Stromal cell of bone marrow (primary cell): ENCODE data around the gene TOMM5.

Source experiments
- DNase-seq: peaks from one replicate; pipeline ENCODE4 v3.0.0-alpha.2; 2012; ENCODE audit warnings: low read depth

Gene TOMM5

GRCh38 chr9:37592108-37592951 lies at the start of gene TOMM5:
TOMM5 (minus strand) TSS chr9:37592597; CDS start chr9:37592532, 65 bp downstream.
- DNase-seq: peak; percentile 88

- no peak for DNase-seq
Measured at GRCh38 chr9:37641331-37641730, 48.9 kb upstream of the TOMM5 start.

- DNase-seq: no peak
Measured at GRCh38 chr9:37640246-37640645, 47.8 kb upstream of the TOMM5 start.

DNA sequence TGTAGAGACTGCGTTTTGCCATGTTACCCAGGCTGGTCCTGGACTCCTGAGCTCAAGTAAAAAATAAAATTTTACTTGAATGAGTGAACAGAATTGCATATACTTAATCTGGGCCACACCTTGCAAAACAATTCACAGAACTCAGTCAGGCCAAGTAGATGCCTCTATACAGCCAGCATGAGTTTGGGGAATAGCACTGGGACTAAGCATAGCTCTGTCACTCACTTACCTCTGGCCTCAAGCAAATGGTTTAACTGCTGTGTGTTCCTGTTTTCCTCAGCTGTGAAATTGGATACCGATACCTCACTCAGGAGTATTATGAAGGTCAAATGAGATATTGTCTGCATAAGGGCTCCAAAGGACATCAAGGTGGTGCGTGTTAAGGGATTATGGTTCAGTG lies 47.4 kb upstream of the TOMM5 start:
- DNase-seq: no peak

- DNase-seq: no peak
Measured at GRCh38 chr9:37639109-37639762, 46.8 kb upstream of the TOMM5 start.

DNA sequence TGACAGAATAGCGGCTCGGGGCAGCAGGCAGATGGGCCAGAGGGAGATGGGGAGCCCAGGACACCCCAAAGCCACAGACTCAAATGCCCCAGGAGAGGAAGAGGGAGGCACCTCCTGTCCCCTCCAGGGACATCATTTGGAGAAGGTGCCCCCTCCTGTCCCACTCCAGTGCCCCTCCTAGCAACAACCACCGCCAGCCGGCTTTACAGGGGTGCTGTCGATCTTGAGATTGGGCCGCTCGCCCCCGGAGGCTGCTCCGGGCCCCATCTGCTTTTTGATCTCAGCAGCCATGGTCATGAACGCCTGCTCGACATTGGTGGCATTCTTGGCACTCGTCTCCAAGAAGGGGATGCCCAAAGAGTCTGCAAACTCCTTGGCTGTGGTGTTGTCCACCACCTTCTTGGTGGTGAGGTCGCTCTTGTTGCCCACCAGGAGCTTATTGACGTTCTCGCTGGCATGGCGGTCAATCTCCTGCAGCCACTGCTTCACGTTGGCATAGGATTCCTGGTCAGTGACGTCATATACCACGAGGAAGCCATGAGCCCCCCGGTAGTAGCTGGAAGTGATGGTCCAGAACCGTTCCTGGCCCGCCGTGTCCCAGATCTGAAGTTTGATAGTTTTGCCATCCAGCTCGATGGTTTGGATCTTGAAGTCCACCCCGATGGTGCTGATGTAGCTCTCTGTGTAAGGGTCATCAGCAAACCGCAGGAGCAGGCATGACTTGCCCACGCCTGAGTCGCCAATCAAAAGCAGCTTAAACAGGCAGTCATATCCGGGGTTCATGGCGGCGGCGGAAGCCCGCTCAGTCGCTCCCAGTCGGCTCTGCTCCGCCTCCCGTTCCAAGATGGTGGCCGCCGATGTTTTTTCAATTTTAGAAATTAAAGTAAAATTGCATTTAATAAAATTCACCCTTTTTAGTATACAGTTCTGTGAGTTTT lies 44.4 kb upstream of the TOMM5 start:
- no peak for DNase-seq

DNA sequence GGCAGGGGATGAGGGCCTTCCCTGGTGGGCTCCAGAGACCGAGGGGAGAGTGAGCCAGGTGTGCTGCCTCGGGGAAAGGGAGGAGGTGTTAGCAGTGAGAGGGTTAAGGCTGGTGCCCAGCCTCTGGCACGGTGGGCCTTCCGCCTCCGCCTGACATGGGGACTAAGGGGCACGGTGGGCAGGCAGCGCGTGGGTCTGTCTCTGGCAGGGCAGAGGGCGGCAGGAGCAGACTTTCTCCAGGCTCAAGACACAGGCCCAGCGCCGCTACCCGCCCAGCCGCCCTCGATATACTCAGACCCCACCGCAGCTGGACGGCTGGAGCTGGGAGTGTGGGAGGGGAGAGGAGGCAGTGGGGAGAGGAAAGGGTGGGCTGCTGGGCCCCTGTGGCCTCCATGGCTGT lies 43.4 kb upstream of the TOMM5 start:
- no peak for DNase-seq

- no peak for DNase-seq
Measured at GRCh38 chr9:37632479-37632878, 40.1 kb upstream of the TOMM5 start.

GRCh38 chr9:37626708-37627292 lies 34.4 kb upstream of the TOMM5 start:
- no peak for DNase-seq

DNA sequence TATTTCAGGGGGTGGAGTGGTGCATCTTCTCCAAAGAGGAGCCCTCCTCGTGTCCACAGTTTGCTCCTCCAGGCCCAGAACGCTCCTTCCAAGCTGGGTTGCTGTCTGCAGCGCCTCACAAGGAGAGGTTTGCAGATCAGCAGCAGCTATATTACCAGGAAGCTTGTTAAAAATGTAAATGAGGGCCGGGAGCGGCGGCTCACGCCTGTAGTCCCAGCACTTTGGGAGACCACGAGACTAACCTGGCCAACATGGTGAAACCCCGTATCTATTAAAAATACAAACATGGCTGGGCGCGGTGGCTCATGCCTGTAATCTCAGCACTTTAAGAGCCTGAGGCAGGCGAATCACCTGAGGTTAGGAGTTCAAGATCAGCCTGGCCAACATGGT lies 33.4 kb upstream of the TOMM5 start:
- no peak for DNase-seq

GRCh38 chr9:37625036-37625757 lies 32.8 kb upstream of the TOMM5 start:
- no peak for DNase-seq

DNA sequence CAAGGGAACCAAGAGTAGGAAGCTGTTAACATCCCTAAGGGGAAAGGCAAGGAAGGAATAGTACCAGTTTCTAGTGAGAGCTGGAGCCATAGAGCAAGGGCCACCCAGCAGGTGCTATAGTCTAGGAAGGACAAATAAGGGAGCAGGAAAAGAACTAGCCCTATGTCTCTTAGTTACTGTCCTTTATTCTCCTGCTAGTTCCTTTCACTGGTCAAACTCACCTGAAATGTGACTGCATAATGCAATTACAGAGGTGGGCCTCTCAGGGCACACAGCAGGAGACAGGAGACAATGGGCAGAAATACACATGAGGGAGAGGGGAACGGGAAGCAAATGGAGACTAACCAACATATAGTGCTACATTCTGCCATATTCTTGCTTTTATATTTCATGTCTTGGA lies 31.7 kb upstream of the TOMM5 start:
- no peak for DNase-seq

DNA sequence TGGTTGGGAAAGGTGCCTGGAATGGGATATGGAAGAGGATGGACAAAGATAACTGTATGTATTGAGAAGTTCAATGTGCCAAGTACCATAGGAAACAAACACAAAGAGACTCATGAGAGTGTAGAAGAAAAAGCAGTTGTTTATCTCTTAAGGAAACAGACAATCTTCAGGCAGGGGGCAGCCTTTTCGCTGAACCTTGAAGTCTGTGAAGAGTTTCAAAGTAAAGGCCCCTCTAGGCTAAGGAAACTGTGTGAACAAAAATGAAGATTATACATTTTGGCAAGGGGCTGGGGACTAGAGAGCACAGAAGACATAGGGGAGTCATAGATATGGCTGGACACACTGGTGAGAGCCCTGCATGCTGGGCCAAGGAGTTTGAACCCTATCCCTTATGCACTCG lies 30.9 kb upstream of the TOMM5 start:
- no peak for DNase-seq

- DNase-seq: no peak
Measured at GRCh38 chr9:37622462-37622861, 30.1 kb upstream of the TOMM5 start.

DNA sequence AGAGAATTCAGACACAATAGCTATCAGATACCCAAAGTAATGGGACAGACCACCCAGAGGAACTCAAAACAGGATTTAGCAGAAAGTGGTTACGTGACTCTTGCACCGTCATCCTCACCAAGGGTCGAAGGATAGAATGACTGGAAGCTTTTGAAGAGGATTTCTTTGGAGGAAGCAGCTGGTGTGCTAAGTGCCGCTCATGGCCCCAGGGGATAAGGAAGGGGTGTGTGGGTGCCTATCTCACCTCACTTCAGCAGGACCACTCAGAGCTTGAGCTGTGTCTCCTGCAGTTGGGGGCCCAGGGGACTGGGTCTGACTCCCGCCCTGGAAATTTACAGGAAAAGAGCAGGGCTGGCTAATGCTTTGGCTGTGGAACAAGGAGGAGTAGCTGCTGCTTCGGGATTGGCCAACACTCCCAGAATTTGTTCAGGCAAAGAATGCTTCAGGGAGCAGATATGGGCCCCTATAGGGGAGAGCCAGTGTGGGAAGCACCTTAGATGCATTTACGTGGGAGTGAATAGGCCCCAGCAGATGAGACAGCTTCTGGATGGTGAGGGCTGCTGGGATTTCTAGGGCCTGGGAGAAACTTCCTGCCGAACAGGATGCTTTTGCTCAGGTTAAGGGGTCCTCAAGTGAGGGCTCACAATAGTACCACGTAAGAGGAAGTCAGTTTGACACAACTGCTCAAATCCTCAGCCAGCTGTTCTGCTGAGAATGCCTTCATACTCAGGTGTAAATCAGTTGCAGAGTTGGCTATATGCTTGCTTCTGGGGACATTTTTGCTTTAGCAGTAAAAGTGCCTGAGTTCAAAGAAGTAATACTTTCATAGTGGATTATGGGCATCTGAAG lies 29.1 kb upstream of the TOMM5 start:
- DNase-seq: no peak

- no peak for DNase-seq
Measured at GRCh38 chr9:37620396-37620795, 28.0 kb upstream of the TOMM5 start.

DNA sequence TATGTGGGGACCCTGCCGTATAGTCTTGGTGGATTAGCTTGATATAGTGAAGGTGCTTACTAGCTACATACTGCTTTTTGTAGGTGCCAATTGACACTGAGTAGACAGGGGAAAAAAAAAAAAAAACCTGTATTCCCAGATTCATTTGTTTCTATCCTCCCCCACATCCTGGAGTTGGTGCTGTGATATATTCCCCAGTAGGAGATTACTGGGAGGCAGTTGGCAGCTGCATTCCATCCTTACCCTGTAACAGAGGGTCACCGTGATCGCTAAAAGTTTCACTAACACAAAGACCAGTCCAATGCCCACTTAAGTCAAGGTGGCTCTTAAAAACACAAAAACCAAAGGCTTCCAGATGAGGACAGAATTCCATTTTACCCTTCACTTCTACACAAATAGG lies 27.4 kb upstream of the TOMM5 start:
- DNase-seq: no peak

DNA sequence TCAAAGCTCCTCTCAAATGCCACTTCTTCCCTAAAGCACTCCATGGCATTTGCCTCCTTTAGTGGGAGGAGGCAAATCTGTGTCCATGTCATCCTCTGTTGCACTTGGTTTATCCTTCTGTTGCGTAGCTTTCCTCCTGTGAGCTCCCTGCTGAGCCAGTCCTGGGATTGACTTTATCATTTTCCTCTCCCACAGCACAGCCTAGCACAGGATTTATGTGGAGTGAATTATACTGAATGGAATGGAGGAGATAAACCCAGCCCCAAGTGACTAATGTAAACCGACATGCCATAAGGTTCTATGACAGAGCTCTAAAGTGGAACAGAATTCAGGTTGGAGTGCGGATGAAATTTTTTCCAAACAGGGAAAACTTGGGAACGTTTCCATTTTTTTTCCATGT lies 26.4 kb upstream of the TOMM5 start:
- peak; percentile 25 for DNase-seq

DNA sequence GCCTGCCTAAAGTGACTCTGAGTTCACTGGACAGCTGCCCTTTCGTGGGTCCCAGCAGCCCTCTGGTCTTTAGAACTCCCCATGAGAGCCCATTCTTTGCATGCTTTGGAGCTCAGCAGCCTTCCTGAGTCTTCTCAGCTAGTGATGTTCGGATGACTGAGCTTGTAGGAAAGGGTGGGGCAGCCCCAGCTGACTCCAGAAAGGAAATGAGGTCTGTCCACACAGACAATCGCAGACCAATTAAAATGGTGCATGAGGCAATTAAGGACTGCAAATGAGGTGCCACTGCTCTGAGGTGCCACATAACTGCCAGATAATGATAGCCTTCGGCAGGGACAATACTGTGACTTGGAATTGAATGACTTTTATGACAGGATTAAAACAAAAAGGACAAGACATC lies 25.4 kb upstream of the TOMM5 start:
- peak; percentile 25 for DNase-seq

GRCh38 chr9:37617161-37617560 lies 24.8 kb upstream of the TOMM5 start:
- DNase-seq: no peak

DNA sequence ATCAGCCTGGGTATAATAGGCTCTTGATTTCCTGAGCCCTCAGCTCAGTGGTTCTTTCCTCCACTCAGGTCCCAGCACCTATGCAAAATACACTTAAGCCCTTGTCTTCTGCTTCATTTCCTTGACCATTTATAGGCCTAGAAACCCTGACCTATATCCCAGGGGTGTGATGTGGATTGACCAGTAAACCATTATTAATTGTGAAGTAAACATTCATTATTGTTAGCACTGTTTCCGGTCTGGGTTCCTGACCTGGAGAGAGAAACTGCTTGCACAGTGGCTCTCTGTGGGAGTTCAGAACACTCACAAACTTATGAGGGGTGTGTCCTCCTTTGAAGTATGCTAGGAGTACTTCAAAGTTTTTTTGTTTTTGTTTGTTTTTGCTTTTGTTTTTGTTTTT lies 19.6 kb upstream of the TOMM5 start:
- no peak for DNase-seq
